Measurements from ENCODE around the gene SMPD4.
"Not testable (repeated sequence)": the region's sequence is repeated elsewhere in the genome, so short reads cannot be mapped to it uniquely, and the experiment has no call there.

The SMPD4 gene

DNA sequence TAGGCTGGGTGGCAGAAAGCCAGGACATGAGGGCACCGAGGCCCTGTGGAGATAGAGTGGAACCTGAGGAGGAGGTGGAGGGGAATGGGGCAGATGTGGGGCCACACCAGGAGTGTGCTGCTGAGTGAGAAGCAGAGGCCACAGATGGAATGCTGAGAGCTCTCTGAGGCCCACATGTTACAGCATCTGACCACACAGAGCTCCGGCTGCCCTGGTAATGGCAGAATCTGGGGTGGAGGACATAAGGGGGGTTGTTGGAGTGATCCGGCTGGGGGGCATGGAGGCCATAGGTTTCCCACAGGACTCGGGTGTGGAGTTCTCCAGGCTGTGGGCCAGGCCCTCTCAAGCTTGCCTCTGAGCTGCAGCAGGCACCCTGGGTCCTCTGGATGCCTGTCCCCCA lies 4.5 kb upstream of the SMPD4 start:
- DNase-seq = no peak

DNA sequence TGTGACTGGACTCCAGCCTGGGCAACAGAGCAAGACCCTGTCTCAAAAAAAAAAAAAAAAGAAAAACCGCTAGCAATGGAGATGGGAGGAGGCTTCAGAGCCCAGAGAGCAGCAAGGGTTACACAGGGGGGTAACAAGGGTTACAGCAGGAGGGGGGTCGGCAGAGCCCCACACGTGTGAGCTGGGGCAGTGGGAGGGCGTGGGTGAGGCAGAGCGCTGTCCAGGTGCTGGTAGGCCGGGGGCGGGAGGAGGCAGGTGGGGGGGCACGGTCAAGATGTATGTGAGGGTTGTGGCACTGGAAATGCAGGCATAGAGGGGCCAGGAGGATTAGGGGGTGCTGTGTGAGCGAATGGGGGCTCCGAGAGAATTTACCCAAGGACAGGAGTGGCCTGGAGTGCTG lies 4.0 kb upstream of the SMPD4 start:
- no peak for DNase-seq

DNA sequence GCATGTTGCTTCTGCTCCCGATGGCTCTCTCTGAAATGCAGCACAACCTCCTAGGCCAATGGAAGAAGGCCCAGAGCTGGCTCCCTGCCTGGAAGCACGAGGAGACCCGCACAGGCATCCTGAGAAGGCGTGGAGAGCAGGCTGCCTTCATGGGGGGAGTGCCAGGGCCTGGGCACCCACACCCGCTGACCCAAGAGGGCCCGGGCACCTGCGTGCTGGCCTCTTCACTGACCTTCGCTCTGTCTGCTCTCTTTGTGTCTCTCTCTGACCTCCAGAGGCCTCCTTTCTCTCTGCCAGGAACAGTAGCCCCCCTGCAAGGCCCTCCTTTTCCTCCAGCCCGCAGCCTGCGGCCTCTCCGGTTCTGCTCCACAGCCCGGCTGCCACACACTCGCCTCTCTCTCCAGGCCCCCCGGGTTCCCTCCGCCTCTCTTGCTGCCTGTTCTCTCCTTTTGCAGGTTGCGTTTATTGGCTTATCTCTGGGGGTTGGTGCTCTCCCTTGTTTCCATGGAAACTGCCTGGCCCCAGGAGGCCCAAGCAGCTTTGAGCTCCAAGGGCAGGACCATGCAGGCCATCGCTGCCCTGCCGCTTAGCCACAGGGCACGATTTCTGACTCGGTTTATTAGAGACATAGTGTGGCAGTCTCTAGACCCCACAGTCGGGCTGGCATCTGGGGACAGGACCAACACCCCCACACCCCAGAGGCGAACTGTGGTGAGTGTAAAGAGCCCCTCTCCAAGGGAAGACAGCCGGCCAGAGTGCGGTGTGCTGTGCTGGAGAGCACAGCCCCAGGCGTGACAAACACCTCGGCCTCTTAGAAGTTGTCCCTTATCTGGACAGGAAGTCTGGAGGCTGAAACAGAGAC lies 2.3 kb upstream of the SMPD4 start:
- no peak for DNase-seq

GRCh38 chr2:130182826-130183511 lies 1.6 kb upstream of the SMPD4 start:
- not testable (repeated sequence) for DNase-seq

GRCh38 chr2:130181880-130182682 lies 679 bp upstream of the SMPD4 start, which contains the start of gene MZT2B:
TSS of gene MZT2B (plus strand) at chr2:130182262. CDS start at chr2:130182283, 21 bp downstream.
- DNase-seq = peak; percentile 92

- not testable (repeated sequence) for DNase-seq
Observed at GRCh38 chr2:130180404-130181324, 738 bp downstream of the SMPD4 start.

DNA sequence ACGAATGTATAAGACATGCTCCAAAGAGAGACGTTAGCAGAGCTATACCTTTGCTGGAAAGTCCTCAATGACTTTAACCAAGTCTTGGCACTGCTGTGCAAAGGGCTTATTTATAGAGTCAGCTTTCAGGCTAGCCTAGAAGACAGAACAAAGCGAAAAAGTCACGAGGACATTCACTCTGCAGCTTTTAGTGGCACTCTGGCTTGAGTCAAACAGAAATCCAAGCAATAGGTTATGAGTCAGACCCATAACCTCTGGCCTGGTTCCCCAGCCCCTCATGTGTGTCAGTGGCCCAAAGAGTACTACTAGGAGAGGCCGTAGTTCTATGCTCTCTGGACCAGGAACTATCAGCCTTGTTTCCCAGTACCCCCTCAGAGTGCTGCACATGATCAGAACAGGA lies 6.5 kb downstream of the SMPD4 start:
- not testable (repeated sequence) for DNase-seq

DNA sequence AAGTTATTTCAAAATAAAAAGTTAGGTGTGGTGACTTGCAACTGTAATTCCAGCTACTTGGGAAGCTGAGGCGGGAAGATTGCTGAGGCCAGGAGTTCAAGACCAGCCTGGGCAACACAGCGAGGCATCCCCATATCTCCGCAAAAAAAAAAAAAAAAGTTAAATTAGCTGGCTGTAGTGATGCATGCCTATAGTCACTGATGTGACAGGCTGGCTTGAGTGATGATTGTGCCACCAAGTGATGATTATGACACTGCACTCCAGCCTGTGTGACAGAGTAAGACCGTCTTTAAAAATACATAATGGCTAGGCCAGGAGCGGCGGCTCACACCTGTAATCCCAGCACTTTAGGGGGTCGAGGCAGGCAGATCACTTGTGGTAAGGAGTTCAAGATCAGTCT lies 11.5 kb downstream of the SMPD4 start:
- no peak for DNase-seq

- DNase-seq = not testable (repeated sequence)
Observed at GRCh38 chr2:130169163-130169562, 12.2 kb downstream of the SMPD4 start.

DNA sequence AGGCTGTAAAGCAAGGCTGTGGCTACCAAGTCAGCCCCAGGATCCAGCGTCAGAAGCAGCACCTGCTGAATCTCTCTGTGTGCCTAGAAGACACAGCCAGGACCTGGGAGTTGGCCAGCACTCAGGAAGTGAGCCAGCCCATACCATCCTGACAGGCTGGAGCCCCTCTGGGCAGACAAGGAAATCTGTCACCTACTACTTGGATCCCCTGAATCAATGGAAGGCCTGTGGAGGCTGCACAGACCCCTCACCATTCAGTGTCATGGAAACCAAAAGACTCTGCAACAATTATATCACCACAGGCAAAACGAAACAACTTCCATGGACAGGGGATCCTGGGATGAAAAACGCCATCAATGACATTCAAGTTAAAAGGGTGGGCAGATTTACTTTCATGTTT lies 14.8 kb downstream of the SMPD4 start:
- not testable (repeated sequence) for DNase-seq

GRCh38 chr2:130165293-130166016 lies 15.9 kb downstream of the SMPD4 start:
- no peak for DNase-seq

- no peak for DNase-seq
Observed at GRCh38 chr2:130162968-130163367, 18.4 kb downstream of the SMPD4 start.

GRCh38 chr2:130162486-130162885 lies 18.9 kb downstream of the SMPD4 start:
- not testable (repeated sequence) for DNase-seq

DNA sequence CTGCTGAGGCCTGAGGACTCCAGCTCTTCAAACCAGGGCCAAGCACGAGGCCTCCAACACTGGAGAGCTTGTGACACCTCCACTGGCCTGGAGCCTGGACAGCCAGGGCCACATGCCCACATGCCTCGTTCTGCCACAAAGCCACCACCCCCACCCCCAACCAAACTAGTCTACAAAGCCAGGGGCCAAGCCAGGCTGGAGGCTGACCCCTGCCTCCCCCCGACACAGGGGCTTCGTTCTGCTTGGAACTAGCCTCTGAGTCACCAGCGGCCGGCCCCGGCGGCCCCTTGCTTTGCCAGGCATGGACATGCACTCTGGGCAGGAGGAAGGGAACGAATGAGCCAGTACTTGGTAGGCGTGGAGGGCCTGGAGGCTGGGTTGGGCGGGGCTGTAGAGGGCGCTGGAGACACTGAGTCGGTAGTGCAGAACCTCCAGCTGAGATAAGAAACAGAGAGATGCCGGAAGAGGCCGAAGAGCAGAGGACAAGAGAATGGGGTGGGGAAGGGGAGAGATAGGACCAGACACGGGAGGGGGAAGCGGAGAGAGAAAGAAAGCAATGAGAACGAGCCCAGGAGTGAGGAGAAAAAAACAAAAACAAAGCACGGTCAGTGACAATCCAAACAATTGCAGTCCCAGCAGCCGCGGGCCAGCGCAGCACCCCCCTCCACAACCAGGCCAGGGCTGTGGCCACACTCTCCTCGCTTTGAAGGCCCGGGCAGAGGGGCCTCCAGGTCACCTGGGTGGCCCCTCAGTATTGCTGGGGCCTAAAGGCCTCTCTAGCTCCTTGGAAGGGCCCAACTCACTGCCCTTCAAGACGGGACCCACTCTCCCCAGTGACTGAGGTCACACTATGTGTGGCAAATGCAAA lies 20.3 kb downstream of the SMPD4 start:
- DNase-seq = not testable (repeated sequence)

DNA sequence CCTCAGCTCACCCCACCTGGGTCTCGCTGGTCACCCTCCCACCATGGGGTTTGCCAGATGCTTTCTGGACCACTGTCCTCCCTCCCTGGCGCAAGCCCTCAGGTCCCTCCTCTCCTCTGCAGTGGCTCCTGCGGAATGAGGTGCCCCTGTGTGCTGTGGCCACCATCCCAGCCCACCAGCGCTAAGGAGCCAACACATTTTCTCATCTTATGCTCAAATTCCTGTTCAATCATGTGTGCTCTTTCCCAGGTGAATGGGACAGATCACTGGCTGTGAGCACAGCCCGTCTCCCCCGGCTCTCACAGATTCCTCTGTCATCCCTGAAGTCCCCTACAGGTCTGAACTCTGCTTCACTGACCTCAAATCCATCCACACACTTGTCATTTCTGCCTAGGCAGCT lies 21.3 kb downstream of the SMPD4 start:
- DNase-seq = no peak

GRCh38 chr2:130159376-130159775 lies 22.0 kb downstream of the SMPD4 start:
- DNase-seq = not testable (repeated sequence)

DNA sequence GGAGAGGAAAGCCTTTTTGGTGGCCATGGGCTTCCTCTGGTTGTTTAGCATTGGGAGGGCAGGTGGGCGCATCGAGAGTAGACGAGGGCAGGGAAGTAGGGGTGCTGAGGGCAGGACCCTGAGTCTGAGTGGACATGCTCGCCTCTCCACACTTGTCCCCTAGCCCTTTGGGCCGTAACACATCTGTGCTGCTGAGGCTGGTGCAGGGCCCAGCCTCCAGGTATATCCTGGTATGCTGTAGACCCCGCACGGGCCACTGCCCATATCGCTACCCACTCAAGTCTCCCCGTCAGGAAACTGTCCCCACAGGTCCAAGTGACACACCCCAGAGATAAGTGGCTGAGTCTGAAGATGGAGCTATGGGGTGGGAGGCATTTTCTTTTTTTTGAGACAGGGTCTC lies 22.8 kb downstream of the SMPD4 start:
- DNase-seq = no peak

GRCh38 chr2:130157825-130158514 lies 23.4 kb downstream of the SMPD4 start:
- not testable (repeated sequence) for DNase-seq

- not testable (repeated sequence) for DNase-seq
Observed at GRCh38 chr2:130157354-130157753, 24.0 kb downstream of the SMPD4 start.

- no peak for DNase-seq
Observed at GRCh38 chr2:130156624-130157004, 24.8 kb downstream of the SMPD4 start.

Measured in CD4-positive, alpha-beta T cell treated with Interleukin-6 for 4 hours (primary cell).